Neural progenitor cell (in vitro differentiated cells): ENCODE measurements around the gene PARP11. TPM values are rescaled to one million over a fixed set of nuclear protein-coding genes. Genes with fewer than 3 reads are reported as not detected.

Experiments
- DNase-seq: peaks from one replicate; pipeline ENCODE4 v3.0.0-alpha.2; 2016; ENCODE audit warnings: low spot score
- H2AFZ ChIP-seq: fragments of 200-600 bp; sonication (generic); replicated peaks from 2 replicates; pipeline ENCODE4 v1.6.1; 2016; ENCODE audit warnings: antibody characterized with exemption
- H3F3A ChIP-seq: fragments of 200-600 bp; sonication (generic); 2 replicates; pipeline ENCODE4 v1.6.1; 2016; ENCODE audit warnings: antibody characterized with exemption, low read depth
- H3K27ac ChIP-seq: fragments of 200-600 bp; sonication (generic); 2 replicates; pipeline ENCODE4 v1.5.1; 2016; ENCODE audit warnings: mild to moderate bottlenecking
- H3K27me3 ChIP-seq: fragments of 200-600 bp; sonication (generic); 2 replicates; pipeline ENCODE4 v1.6.1; 2016; ENCODE audit warnings: mild to moderate bottlenecking, moderate library complexity
- H3K36me3 ChIP-seq: fragments of 200-600 bp; sonication (generic); 2 replicates; pipeline ENCODE4 v1.5.1; 2016
- H3K4me1 ChIP-seq: fragments of 200-600 bp; sonication (generic); 2 replicates; pipeline ENCODE4 v1.6.1; 2016; ENCODE audit warnings: mixed run types
- H3K4me2 ChIP-seq: fragments of 200-600 bp; sonication (generic); 2 replicates; pipeline ENCODE4 v1.6.1; 2016
- H3K4me3 ChIP-seq: fragments of 200-600 bp; sonication (generic); 2 replicates; pipeline ENCODE4 v1.5.1; 2016
- H3K79me2 ChIP-seq: fragments of 200-600 bp; sonication (generic); 2 replicates; pipeline ENCODE4 v1.6.1; 2016; ENCODE audit warnings: low read depth
- H3K9ac ChIP-seq: fragments of 200-600 bp; sonication (generic); 2 replicates; pipeline ENCODE4 v1.6.1; 2016
- H3K9me3 ChIP-seq: fragments of 200-600 bp; sonication (generic); 2 replicates; pipeline ENCODE4 v1.5.1; 2016; ENCODE audit warnings: low read depth
- H4K20me1 ChIP-seq: fragments of 200-600 bp; sonication (generic); 2 replicates; pipeline ENCODE4 v1.6.1; 2016; ENCODE audit warnings: low read depth
- H3K27ac Mint-ChIP-seq: 3 replicates; pipeline ENCODE4 v1.8.0; 2021; ENCODE audit warnings: mixed read lengths
- H3K27me3 Mint-ChIP-seq: 2 replicates; pipeline ENCODE4 v1.8.0; 2022; ENCODE audit warnings: low read depth, mild to moderate bottlenecking, inconsistent platforms, moderate library complexity, mixed read lengths; ENCODE audit not compliant: insufficient read depth
- H3K36me3 Mint-ChIP-seq: 3 replicates; pipeline ENCODE4 v1.8.0; 2021; ENCODE audit warnings: mixed read lengths
- H3K4me1 Mint-ChIP-seq: 3 replicates; pipeline ENCODE4 v1.8.0; 2021; ENCODE audit warnings: mixed read lengths
- H3K4me3 Mint-ChIP-seq: 3 replicates; pipeline ENCODE4 v1.8.0; 2021; ENCODE audit warnings: mild to moderate bottlenecking, moderate library complexity, mixed read lengths
- H3K9me3 Mint-ChIP-seq: 3 replicates; pipeline ENCODE4 v1.8.0; 2020; ENCODE audit warnings: mixed read lengths
- EZH2 ChIP-seq: fragments of 200-600 bp; sonication (generic); IDR thresholded peaks from 2 replicates; pipeline ENCODE4 v1.6.1; 2017; ENCODE audit warnings: antibody characterized with exemption, mild to moderate bottlenecking, moderate library complexity
- EZH2phosphoT487 ChIP-seq: fragments of 200-600 bp; sonication (generic); IDR thresholded peaks from 2 replicates; pipeline ENCODE4 v1.6.1; 2017; ENCODE audit warnings: antibody characterized with exemption
- total RNA-seq: library from RNA; depleted of rRNA; stranded (reverse); fragments of >200 nt; gene quantifications from 2 replicates; pipeline ENCODE4 v1.2.3, GENCODE V29; 2015; ENCODE audit warnings: low replicate concordance
- TF ChIP-seq, protein P1 (sequence below): fragments of 200-600 bp; sonication (generic); IDR thresholded peaks from 2 replicates; pipeline ENCODE4 v1.5.1; 2017; ENCODE audit warnings: antibody characterized with exemption, mild to moderate bottlenecking

The PARP11 gene
- total RNA-seq, 1 donor from 2014 or later: 12.2 TPM

DNA sequence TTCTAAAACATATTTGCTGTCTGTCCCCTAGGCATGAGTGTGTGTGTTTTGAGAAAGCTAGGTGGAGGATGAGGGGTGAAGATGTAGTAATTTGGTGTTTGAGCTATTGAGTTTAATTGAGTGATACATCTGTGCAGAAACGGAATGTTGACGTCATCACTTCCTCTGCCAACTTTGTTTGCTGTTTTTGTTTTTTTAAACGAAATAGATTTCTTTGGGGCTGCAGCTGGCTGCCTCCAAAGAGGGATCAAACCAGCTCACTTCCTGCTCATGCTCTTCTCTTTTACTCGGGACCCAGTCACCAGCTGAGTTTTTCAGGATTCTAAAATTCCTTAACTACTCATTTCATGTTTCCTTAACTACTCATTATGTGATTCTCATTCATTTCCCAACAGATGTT lies 100.8 kb downstream of the PARP11 start:
- no peak for DNase-seq
- Mint-ChIP-seq H3K27me3 (peaks cover 3% of the 10 kb centered on the region), H3K36me3 (no peaks in the 10 kb centered on the region), H3K4me1 (no peaks in the 10 kb centered on the region), H3K9me3 (peaks cover 2% of the 10 kb centered on the region), H3K4me3 (no peak overlapping the region), H3K27ac (no peak overlapping the region)
- H3K9ac ChIP-seq: no peak overlapping the region
- TF ChIP-seq, protein P1, sequence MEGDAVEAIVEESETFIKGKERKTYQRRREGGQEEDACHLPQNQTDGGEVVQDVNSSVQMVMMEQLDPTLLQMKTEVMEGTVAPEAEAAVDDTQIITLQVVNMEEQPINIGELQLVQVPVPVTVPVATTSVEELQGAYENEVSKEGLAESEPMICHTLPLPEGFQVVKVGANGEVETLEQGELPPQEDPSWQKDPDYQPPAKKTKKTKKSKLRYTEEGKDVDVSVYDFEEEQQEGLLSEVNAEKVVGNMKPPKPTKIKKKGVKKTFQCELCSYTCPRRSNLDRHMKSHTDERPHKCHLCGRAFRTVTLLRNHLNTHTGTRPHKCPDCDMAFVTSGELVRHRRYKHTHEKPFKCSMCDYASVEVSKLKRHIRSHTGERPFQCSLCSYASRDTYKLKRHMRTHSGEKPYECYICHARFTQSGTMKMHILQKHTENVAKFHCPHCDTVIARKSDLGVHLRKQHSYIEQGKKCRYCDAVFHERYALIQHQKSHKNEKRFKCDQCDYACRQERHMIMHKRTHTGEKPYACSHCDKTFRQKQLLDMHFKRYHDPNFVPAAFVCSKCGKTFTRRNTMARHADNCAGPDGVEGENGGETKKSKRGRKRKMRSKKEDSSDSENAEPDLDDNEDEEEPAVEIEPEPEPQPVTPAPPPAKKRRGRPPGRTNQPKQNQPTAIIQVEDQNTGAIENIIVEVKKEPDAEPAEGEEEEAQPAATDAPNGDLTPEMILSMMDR: no peak
- TF ChIP-seq EZH2phosphoT487: no peak
- H3K9me3 ChIP-seq: no peaks in the 10 kb centered on the region
- H3K27me3 ChIP-seq: no peaks in the 10 kb centered on the region
- H3K4me1 ChIP-seq: no peaks in the 10 kb centered on the region
- H3K4me3 ChIP-seq: no peak overlapping the region
- H4K20me1 ChIP-seq: no peaks in the 10 kb centered on the region
- no peak overlapping the region for H3K4me2 ChIP-seq
- no peaks in the 10 kb centered on the region for H3K79me2 ChIP-seq
- H3K36me3 ChIP-seq: no peaks in the 10 kb centered on the region
- no peaks in the 10 kb centered on the region for H3F3A ChIP-seq
- no peak overlapping the region for H2AFZ ChIP-seq
- no peak overlapping the region for H3K27ac ChIP-seq

DNA sequence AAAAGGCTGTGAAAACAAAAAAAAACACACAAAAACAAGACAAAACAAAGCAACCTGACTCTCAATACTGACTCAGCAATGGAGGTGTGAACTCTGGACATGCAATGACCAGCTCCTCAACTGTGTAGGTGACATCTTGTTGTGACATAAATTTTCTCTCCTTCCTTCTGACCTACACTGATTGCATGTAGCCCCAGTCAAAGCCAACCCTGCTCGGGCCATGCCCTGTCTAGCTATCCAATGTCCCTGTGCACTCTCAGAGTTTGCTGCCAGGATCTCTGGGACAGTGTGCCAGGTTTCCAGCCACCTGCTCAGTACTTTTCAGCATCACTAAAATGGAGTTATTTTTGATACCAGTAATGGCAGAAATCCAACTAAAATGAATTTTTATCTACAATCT lies 101.3 kb downstream of the PARP11 start:
- H3K27me3 Mint-ChIP-seq: peaks cover 3% of the 10 kb centered on the region
- no peak overlapping the region for H3K4me3 Mint-ChIP-seq

DNA sequence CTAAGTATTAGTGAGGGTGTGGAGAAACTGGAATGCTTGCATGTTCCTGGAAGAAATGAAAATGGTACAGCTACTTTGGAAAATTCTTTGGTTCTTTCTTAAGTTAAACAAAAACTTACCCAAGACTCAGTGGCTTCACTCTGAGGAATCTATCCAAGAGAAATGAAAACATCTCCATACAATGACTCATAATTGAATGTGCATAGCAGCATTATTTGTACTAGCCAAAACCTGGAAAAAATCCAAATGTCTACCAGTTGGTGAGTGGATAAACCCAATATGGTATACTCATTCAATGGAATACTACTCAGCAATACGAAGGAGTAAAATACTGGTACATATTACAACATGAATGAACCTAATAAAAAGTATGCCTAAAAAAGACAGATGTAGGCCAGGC lies 102.3 kb downstream of the PARP11 start:
- H4K20me1 ChIP-seq: no peaks in the 10 kb centered on the region
- H3K79me2 ChIP-seq: no peaks in the 10 kb centered on the region
- no peaks in the 10 kb centered on the region for H3K36me3 Mint-ChIP-seq

More for the DNA sequence above, 101.3 kb downstream of the PARP11 start:
- Histone ChIP-seq H3K27me3 (no peaks in the 10 kb centered on the region), H3F3A (no peaks in the 10 kb centered on the region), H3K27ac (no peak overlapping the region), H4K20me1 (no peaks in the 10 kb centered on the region), H3K36me3 (no peaks in the 10 kb centered on the region), H3K9ac (no peak overlapping the region), H3K9me3 (no peaks in the 10 kb centered on the region), H3K4me1 (no peaks in the 10 kb centered on the region), H3K4me2 (no peak overlapping the region), H3K4me3 (no peak overlapping the region), H3K79me2 (no peaks in the 10 kb centered on the region), H2AFZ (no peak overlapping the region)
- Mint-ChIP-seq H3K36me3 (no peaks in the 10 kb centered on the region), H3K4me1 (no peaks in the 10 kb centered on the region), H3K27ac (no peak overlapping the region), H3K9me3 (peaks cover 2% of the 10 kb centered on the region)
- no peak for DNase-seq
- TF ChIP-seq EZH2phosphoT487: no peak
- TF ChIP-seq, protein P1: no peak
- TF ChIP-seq EZH2: no peak

More for the DNA sequence above, 102.3 kb downstream of the PARP11 start:
- Histone ChIP-seq H3K27ac (no peak overlapping the region), H3K9ac (no peak overlapping the region), H3K4me2 (no peak overlapping the region), H3K36me3 (no peaks in the 10 kb centered on the region), H3K27me3 (no peaks in the 10 kb centered on the region), H3K9me3 (no peaks in the 10 kb centered on the region), H3K4me1 (no peaks in the 10 kb centered on the region), H2AFZ (no peak overlapping the region), H3F3A (no peaks in the 10 kb centered on the region), H3K4me3 (no peak overlapping the region)
- no peak overlapping the region for H3K4me3 Mint-ChIP-seq
- no peak for TF ChIP-seq EZH2phosphoT487
- TF ChIP-seq EZH2: no peak
- TF ChIP-seq, protein P1: no peak
- DNase-seq: no peak
- no peaks in the 10 kb centered on the region for H3K4me1 Mint-ChIP-seq
- H3K27ac Mint-ChIP-seq: no peak overlapping the region
- H3K9me3 Mint-ChIP-seq: peaks cover 2% of the 10 kb centered on the region
- H3K27me3 Mint-ChIP-seq: peaks cover 3% of the 10 kb centered on the region
